GM19324 (cell line): ENCODE measurements around the gene NPC1.
A peak's percentile ranks its signal among the peaks of the same experiment; 100 is the strongest.
"Not testable (repeated sequence)": the region's sequence is repeated elsewhere in the genome, so short reads cannot be mapped to it uniquely, and the experiment has no call there.

Experiments used
- ATAC-seq: cut with Tn5 transposase; IDR thresholded peaks from one replicate; pipeline ENCODE4 v1.9.1; 2021; ENCODE audit warnings: mild to moderate bottlenecking, moderate library complexity; ENCODE audit not compliant: unreplicated experiment, low FRiP score

Gene NPC1

DNA sequence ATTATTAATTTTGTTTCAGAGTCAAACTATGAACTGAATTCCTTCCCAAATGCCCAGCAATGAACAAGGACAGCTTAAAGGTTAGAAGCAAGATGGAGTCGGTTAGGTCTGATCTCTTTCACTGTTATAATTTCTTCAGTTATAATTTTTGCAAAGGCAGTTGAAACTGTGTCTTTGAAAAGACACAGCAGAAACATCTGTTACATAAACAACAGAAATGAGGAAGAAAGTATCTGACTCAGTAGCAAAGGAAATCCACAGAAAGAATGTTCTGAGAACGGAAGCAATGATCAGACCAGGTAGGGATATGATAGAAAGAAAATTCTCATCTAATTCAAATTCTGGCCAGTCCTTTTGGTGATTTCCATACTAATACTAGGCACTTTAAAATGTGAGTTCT is 88.2 kb downstream of the NPC1 start:
- no peak for ATAC-seq

DNA sequence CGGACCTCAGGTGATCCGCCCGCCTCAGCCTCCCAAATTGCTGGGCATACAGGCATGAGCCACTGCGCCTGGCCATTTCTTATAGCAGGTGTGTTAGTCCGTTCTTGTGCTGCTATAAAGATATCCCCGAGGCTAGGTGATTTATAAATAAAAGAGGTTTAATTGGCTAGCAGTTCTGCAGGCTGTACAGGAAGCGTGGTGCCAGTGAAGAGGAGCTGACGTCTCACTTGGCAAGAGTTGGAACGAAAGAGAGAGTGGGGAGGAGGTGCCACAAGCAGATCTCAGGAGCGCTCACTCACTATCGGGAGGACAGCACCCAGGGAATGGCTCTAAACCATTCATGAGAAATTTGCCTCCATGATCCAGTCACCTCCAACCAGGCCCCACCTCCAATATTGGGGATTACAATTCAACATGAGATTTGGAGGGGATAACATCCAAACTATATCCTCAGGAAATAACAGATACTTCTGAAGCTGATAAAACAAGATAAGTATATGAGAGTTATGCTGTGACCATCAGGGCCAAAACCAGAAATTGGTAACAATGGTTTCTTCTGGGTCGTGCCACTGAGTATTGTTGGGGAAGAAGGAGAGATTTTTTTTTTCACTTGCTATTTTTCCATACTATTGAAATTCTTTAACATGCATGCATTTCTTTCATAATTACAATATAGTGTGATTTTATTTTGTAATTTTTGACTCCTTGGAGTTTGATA is 90.4 kb downstream of the NPC1 start:
- no peak for ATAC-seq

DNA sequence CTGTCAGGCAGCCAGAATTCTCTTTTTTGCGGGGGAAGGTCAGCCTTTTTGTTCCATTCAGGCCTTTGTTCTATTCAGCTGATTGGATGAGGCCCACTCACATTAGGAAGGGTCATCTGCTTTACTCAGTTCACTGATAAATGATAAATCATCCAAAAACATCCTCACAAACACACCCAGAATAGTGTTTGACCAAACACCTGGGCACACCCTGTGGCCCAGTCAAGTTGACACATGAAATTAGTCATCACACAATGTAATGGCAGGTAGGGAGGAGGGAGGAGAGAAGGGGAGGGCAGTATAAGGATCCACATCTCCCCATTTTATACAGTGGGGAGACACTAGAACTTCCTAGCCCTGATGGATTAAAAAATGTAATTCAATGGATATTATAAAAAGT is 91.3 kb downstream of the NPC1 start:
- no peak for ATAC-seq

DNA sequence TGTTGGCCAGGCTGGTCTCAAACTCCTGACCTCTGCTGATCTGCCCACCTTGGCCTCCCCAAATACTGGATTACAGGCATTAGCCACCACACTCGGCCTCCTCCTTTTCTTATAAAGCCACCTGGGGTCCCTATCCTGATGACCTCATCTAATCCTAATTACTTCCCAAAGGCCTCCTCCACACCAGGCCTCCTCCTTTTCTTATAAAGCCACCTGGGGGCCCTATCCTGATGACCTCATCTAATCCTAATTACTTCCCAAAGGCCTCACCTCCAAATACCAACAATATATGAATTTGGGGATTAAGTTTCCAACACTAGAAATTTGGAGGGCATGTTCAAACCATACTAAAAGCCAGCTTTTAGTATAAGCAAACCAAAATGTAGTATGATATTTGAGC is 92.7 kb downstream of the NPC1 start:
- no peak for ATAC-seq

DNA sequence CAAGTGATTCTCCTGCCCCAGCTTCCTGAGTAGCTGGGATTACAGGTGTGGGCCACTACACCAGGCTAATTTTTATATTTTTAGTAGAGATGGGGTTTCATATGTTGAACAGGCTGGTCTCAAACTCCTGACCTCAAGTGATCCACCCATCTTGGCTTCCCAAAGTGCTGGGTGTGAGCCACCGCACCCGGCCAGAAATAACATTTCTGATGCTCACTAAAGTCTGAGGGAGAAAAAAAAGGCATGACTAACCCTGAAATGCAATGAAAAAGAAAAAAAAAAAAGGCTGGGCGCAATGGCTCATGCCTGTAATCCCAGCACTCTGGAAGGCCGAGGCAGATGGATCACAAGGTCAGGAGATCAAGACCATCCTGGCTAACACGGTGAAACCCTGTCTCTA is 96.7 kb downstream of the NPC1 start:
- not testable (repeated sequence) for ATAC-seq

DNA sequence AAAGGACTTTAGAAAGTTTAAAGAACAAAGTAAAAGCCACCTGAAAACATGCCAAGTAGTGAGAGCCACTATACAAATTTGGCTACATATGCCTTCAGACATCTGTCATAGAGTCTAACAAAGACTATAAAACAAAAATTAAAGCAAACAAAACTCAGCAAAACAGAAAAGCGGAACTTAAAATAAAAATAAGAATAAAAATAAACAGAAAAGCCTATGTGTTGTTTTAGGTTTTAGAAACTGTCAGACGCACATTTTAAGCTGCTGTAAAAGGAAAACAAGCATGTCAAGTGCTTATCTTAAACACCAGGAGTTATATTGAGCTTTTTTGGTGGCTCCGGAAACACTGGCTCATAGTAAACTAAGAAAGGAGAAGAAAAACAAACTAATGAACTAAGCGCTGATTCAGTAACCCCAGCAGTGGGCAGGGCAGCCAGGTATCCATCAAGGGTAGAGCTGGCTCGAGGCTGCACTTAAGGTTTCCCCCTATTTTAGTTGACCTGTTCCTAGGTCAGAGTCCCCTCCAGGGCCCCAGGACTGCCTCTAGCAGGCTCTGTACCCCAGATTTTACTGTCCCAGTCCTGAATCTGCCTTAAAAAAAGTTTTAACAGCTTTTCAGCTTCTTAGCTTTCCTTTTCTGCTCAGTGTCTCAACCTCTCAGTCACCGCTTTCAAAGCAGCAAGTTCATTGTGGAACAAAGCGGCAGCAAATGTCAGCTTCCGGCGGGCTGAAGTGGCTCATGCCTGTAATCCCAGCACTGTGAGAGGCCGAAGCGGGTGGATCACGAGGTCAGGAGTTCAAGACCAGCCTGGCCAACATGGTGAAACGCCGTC is 98.4 kb downstream of the NPC1 start:
- peak; percentile 72 for ATAC-seq

DNA sequence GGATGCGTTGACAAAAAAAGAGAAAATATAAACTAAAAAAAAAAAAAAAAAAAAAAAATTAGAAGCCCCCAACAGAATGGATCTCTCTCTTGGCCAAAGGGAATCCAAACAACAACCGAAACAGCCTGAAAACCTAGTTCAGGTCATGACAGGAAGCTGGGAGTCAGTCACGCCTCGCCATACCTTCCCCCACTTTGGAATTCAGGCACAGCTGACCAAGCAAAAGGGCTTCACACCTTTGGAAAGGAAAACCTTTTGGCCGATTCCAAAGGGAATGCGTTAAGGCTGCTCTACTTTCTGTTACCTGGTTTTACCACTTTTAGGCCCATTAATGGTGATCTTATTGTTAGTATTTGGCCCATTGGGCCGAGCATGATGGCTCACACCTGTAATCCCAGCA is 100.9 kb downstream of the NPC1 start:
- no peak for ATAC-seq

DNA sequence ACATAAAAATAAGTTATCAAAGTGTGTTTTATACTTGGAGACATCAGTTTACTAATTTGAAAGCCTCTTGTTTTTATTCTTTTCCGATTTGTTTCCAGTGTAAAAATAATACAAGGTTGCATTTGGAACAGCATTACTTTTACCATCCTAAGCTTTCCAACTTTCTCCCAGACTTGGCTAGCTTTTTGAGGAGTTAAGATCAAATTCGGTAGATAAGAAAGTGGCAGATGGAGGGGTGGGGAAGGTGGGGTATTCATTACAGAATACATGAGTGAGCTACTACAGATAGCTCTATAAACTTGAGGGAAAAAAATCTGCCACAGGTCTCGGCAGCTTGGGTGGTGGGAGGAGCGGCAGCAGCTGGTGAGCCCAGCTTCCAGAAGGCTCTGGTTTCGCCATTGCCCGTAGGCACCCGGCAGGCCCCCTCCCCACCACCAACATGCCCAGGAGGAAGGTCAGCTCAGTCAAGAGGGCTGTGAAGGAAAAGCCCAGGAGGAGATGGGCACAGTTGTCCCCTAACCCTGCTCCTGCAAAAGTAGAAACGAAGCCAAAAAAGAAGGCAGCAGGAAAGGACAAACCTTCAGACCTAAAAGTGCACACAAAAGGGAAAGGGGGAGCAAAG is 101.6 kb downstream of the NPC1 start:
- ATAC-seq = no peak
